ENCODE data around the gene ACSL4.
A peak's percentile ranks its signal among the peaks of the same experiment; 100 is the strongest.

ACSL4 gene

GRCh38 chrX:109629310-109629709 lies 103.7 kb downstream of the ACSL4 start:
- no peak for DNase-seq (ENCODE audit: low read depth)
- no peak for TF ChIP-seq CTCF (conservative IDR thresholded peaks at IDR 0.05; ENCODE audit: low read depth, low read length)
- no peak overlapping the region for H3K4me3 ChIP-seq (ENCODE audit: low read length)

GRCh38 chrX:109626637-109627036 lies 106.4 kb downstream of the ACSL4 start:
- no peak overlapping the region for H3K4me3 ChIP-seq (ENCODE audit: low read length)
- DNase-seq (ENCODE audit: low read depth) = no peak
- TF ChIP-seq CTCF (conservative IDR thresholded peaks at IDR 0.05; ENCODE audit: low read depth, low read length) = no peak

GRCh38 chrX:109624641-109625616 lies 108.1 kb downstream of the ACSL4 start, which contains the start of gene KCNE5:
TSS of gene KCNE5 (minus strand) at chrX:109625172. CDS start at chrX:109625020, 152 bp downstream.
- TF ChIP-seq CTCF (conservative IDR thresholded peaks at IDR 0.05; ENCODE audit: low read depth, low read length) = no peak
- peak within 1 kb of the TSS; percentile 30 for H3K4me3 ChIP-seq (ENCODE audit: low read length)
- no peak for DNase-seq (ENCODE audit: low read depth)

- H3K4me3 ChIP-seq (ENCODE audit: low read length) = no peak overlapping the region
- no peak for DNase-seq (ENCODE audit: low read depth)
- TF ChIP-seq CTCF (conservative IDR thresholded peaks at IDR 0.05; ENCODE audit: low read depth, low read length) = no peak
These were observed 109.1 kb downstream of the ACSL4 start for GRCh38 chrX:109623997-109624396.

- no peak for TF ChIP-seq CTCF (conservative IDR thresholded peaks at IDR 0.05; ENCODE audit: low read depth, low read length)
- no peak overlapping the region for H3K4me3 ChIP-seq (ENCODE audit: low read length)
- DNase-seq (ENCODE audit: low read depth) = no peak
These were observed 110.8 kb downstream of the ACSL4 start for GRCh38 chrX:109622270-109622669.

GRCh38 chrX:109619771-109620170 lies 113.3 kb downstream of the ACSL4 start:
- no peak for TF ChIP-seq CTCF (conservative IDR thresholded peaks at IDR 0.05; ENCODE audit: low read depth, low read length)
- no peak for DNase-seq (ENCODE audit: low read depth)
- no peak overlapping the region for H3K4me3 ChIP-seq (ENCODE audit: low read length)

GRCh38 chrX:109614951-109615350 lies 118.1 kb downstream of the ACSL4 start:
- H3K4me3 ChIP-seq (ENCODE audit: low read length) = no peak overlapping the region
- TF ChIP-seq CTCF (conservative IDR thresholded peaks at IDR 0.05; ENCODE audit: low read depth, low read length) = no peak
- DNase-seq (ENCODE audit: low read depth) = no peak
